WTC11 (cell line): ENCODE data around the gene SEL1L3. TPM values are rescaled to one million over a fixed set of nuclear protein-coding genes. Genes with fewer than 3 reads are reported as not detected.

Experiments used
- ATAC-seq: fragments of 200-7000 bp; cut with Tn5 transposase; 2 replicates; pipeline ENCODE4 v1.10.0; 2021; ENCODE audit warnings: mild to moderate bottlenecking, moderate library complexity
- CTCF ChIA-PET: fragments of 300-600 bp; sonication (Branson Sonifier 250); formaldehyde crosslinking; loops from one replicate; lab custom pipeline; 2021; ENCODE audit warnings: antibody characterized with exemption; lab: Charles Lee
- POLR2A ChIA-PET: fragments of 350-600 bp; sonication (Branson Sonifier 250); formaldehyde crosslinking; loops from one replicate; lab custom pipeline; 2021; ENCODE audit warnings: antibody characterized with exemption; lab: Charles Lee
- DNase-seq: peaks from one replicate; pipeline ENCODE4 v3.0.0; 2021; ENCODE audit warnings: low spot score
- H3K27ac Mint-ChIP-seq: 2 replicates; pipeline ENCODE4 v1.8.0; 2021; ENCODE audit warnings: mixed read lengths
- H3K27me3 Mint-ChIP-seq: 2 replicates; pipeline ENCODE4 v1.8.0; 2021; ENCODE audit warnings: low read depth, mild to moderate bottlenecking, moderate library complexity, mixed read lengths
- H3K36me3 Mint-ChIP-seq: 2 replicates; pipeline ENCODE4 v1.8.0; 2021; ENCODE audit warnings: mixed read lengths
- H3K4me1 Mint-ChIP-seq: 2 replicates; pipeline ENCODE4 v1.8.0; 2022; ENCODE audit warnings: mixed read lengths
- H3K4me3 Mint-ChIP-seq: 2 replicates; pipeline ENCODE4 v1.8.0; 2021; ENCODE audit warnings: mild to moderate bottlenecking, moderate library complexity, mixed read lengths
- H3K9me3 Mint-ChIP-seq: 2 replicates; pipeline ENCODE4 v1.8.0; 2021; ENCODE audit warnings: mixed read lengths
- CREB1 ChIP-seq: sonication (generic); formaldehyde crosslinking; IDR thresholded peaks from 2 replicates; pipeline ENCODE4 v1.8.0; 2023; ENCODE audit warnings: mild to moderate bottlenecking, missing genetic modification reagents
- CREM ChIP-seq: sonication (generic); formaldehyde crosslinking; IDR thresholded peaks from 2 replicates; pipeline ENCODE4 v1.8.1; 2022; ENCODE audit warnings: mild to moderate bottlenecking, missing genetic modification reagents, moderate library complexity
- EMX1 ChIP-seq: fragments of 250-450 bp; sonication (Bioruptor Pico); IDR thresholded peaks from 2 replicates; pipeline ENCODE4 v1.8.0; 2021; ENCODE audit warnings: mild to moderate bottlenecking
- FOXJ3 ChIP-seq: sonication (generic); formaldehyde crosslinking; IDR thresholded peaks from 2 replicates; pipeline ENCODE4 v1.9.0; 2021; ENCODE audit warnings: missing genetic modification reagents, mild to moderate bottlenecking, borderline replicate concordance
- HMGA2 ChIP-seq: fragments of 250-450 bp; sonication (Bioruptor Pico); IDR thresholded peaks from 2 replicates; pipeline ENCODE4 v1.4.0; 2021; ENCODE audit warnings: mild to moderate bottlenecking, moderate library complexity
- IRF2 ChIP-seq: sonication (generic); formaldehyde crosslinking; IDR thresholded peaks from 2 replicates; pipeline ENCODE4 v1.8.0; 2022; ENCODE audit warnings: low read depth, missing genetic modification reagents, borderline replicate concordance
- KAT7 ChIP-seq: sonication (generic); formaldehyde crosslinking; IDR thresholded peaks from 2 replicates; pipeline ENCODE4 v1.8.1; 2023; ENCODE audit warnings: missing genetic modification reagents, mild to moderate bottlenecking, borderline replicate concordance
- NFYB ChIP-seq: sonication (generic); formaldehyde crosslinking; conservative IDR thresholded peaks from 2 replicates; pipeline ENCODE4 v1.8.0; 2022; ENCODE audit warnings: low read depth, missing genetic modification reagents
- NR2C2 ChIP-seq: sonication (generic); formaldehyde crosslinking; IDR thresholded peaks from 2 replicates; pipeline ENCODE4 v1.8.0; 2022; ENCODE audit warnings: mild to moderate bottlenecking, missing genetic modification reagents
- NR3C1 ChIP-seq: sonication (generic); formaldehyde crosslinking; conservative IDR thresholded peaks from 2 replicates; pipeline ENCODE4 v1.8.1; 2023; ENCODE audit warnings: low read depth, mild to moderate bottlenecking, missing genetic modification reagents
- ZNF232 ChIP-seq: sonication (generic); formaldehyde crosslinking; IDR thresholded peaks from 2 replicates; pipeline ENCODE4 v1.8.0; 2022; ENCODE audit warnings: mild to moderate bottlenecking, missing genetic modification reagents
- total RNA-seq: library from RNA; stranded (reverse); gene quantifications from 3 replicates; pipeline ENCODE4 v1.2.3, GENCODE V29; 2021
- TF ChIP-seq, protein P1 (sequence below): sonication (generic); formaldehyde crosslinking; IDR thresholded peaks from 2 replicates; pipeline ENCODE4 v1.8.0; 2022; ENCODE audit warnings: mild to moderate bottlenecking, missing genetic modification reagents
- TF ChIP-seq, protein P2 (sequence below): sonication (generic); formaldehyde crosslinking; IDR thresholded peaks from 2 replicates; pipeline ENCODE4 v1.8.0; 2022; ENCODE audit warnings: mild to moderate bottlenecking, missing genetic modification reagents
- TF ChIP-seq, protein P3 (sequence below): sonication (generic); formaldehyde crosslinking; IDR thresholded peaks from 2 replicates; pipeline ENCODE4 v1.8.0; 2022; ENCODE audit warnings: missing genetic modification reagents
- TF ChIP-seq, protein P4 (sequence below): fragments of 200-600 bp; IDR thresholded peaks from 2 replicates; pipeline ENCODE4 v1.8.0; 2022; ENCODE audit warnings: antibody characterized with exemption
- TF ChIP-seq, protein P5 (sequence below): sonication (generic); formaldehyde crosslinking; IDR thresholded peaks from 2 replicates; pipeline ENCODE4 v1.8.1; 2023; ENCODE audit warnings: mild to moderate bottlenecking, missing genetic modification reagents

Gene SEL1L3
- total RNA-seq, 1 experiment from 2014 or later, result 31.5 TPM

DNA sequence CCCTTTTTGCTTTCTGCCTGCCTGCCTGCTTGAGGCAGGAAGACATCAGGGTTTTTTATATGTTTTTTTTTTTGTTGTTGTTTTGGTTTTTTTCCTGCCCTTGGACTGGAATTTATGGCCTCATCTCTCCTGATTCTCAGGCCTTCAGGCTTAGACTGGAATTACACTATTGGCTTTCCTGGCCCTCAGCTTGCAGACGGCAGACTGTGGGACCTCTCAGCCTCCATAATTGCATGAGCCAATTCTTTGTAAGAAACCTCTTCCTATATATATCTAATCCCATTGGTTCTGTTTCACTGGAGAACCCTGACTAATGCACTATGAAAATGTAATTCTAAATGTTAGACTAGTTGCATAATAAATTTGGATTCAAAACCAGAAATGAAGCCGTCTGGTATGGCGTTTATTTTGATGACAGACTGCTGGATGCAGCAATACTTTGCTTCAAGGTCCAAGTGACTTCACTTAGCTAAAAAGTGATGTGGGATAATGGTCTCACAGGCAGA lies 59.0 kb downstream of the SEL1L3 start (continued):
- TF ChIP-seq, protein P1, sequence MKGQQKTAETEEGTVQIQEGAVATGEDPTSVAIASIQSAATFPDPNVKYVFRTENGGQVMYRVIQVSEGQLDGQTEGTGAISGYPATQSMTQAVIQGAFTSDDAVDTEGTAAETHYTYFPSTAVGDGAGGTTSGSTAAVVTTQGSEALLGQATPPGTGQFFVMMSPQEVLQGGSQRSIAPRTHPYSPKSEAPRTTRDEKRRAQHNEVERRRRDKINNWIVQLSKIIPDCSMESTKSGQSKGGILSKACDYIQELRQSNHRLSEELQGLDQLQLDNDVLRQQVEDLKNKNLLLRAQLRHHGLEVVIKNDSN (CRISPR knock-in tag), result no peak
- no peak for TF ChIP-seq CREB1 (CRISPR knock-in tag)
- TF ChIP-seq, protein P2, sequence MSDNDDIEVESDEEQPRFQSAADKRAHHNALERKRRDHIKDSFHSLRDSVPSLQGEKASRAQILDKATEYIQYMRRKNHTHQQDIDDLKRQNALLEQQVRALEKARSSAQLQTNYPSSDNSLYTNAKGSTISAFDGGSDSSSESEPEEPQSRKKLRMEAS (CRISPR knock-in tag), result no peak
- TF ChIP-seq, protein P3, sequence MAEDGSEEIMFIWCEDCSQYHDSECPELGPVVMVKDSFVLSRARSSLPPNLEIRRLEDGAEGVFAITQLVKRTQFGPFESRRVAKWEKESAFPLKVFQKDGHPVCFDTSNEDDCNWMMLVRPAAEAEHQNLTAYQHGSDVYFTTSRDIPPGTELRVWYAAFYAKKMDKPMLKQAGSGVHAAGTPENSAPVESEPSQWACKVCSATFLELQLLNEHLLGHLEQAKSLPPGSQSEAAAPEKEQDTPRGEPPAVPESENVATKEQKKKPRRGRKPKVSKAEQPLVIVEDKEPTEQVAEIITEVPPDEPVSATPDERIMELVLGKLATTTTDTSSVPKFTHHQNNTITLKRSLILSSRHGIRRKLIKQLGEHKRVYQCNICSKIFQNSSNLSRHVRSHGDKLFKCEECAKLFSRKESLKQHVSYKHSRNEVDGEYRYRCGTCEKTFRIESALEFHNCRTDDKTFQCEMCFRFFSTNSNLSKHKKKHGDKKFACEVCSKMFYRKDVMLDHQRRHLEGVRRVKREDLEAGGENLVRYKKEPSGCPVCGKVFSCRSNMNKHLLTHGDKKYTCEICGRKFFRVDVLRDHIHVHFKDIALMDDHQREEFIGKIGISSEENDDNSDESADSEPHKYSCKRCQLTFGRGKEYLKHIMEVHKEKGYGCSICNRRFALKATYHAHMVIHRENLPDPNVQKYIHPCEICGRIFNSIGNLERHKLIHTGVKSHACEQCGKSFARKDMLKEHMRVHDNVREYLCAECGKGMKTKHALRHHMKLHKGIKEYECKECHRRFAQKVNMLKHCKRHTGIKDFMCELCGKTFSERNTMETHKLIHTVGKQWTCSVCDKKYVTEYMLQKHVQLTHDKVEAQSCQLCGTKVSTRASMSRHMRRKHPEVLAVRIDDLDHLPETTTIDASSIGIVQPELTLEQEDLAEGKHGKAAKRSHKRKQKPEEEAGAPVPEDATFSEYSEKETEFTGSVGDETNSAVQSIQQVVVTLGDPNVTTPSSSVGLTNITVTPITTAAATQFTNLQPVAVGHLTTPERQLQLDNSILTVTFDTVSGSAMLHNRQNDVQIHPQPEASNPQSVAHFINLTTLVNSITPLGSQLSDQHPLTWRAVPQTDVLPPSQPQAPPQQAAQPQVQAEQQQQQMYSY (CRISPR knock-in tag), result no peak
- TF ChIP-seq EMX1 (CRISPR knock-in tag), result no peak
- no peak for TF ChIP-seq ZNF232 (CRISPR knock-in tag)
- no peak for TF ChIP-seq IRF2 (CRISPR knock-in tag)
- no peak for TF ChIP-seq NR3C1
- TF ChIP-seq, protein P4, sequence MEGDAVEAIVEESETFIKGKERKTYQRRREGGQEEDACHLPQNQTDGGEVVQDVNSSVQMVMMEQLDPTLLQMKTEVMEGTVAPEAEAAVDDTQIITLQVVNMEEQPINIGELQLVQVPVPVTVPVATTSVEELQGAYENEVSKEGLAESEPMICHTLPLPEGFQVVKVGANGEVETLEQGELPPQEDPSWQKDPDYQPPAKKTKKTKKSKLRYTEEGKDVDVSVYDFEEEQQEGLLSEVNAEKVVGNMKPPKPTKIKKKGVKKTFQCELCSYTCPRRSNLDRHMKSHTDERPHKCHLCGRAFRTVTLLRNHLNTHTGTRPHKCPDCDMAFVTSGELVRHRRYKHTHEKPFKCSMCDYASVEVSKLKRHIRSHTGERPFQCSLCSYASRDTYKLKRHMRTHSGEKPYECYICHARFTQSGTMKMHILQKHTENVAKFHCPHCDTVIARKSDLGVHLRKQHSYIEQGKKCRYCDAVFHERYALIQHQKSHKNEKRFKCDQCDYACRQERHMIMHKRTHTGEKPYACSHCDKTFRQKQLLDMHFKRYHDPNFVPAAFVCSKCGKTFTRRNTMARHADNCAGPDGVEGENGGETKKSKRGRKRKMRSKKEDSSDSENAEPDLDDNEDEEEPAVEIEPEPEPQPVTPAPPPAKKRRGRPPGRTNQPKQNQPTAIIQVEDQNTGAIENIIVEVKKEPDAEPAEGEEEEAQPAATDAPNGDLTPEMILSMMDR, result no peak
- no peak for TF ChIP-seq NFYB (CRISPR knock-in tag)
- no peak for TF ChIP-seq KAT7 (CRISPR knock-in tag)
- TF ChIP-seq, all 79 proteins: peak for 0

DNA sequence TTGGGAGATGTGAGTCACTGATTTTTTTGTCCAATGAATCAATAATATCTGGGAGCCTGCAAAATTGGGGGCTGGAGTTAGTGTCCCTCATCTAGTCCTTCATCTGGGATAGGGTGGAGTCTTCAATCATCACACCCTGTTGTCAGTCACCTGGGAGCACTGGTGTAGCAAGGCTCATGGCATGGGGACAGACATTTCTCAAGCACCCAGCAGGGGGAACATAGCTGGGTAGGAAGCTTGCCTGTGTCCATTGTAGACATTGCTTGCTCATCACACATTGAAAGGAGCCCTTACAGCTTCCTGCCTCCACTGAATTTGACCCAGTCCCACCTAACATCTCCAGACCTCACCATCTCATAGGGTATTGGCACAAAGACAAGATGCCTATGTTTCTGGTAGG lies 61.2 kb downstream of the SEL1L3 start:
- peaks cover 22% of the 10 kb centered on the region for H3K4me1 Mint-ChIP-seq
- TF ChIP-seq HMGA2 (CRISPR knock-in tag) (no peak), CREB1 (CRISPR knock-in tag) (no peak), FOXJ3 (no peak), NR2C2 (CRISPR knock-in tag) (no peak), CREM (no peak)
- TF ChIP-seq, protein P5, sequence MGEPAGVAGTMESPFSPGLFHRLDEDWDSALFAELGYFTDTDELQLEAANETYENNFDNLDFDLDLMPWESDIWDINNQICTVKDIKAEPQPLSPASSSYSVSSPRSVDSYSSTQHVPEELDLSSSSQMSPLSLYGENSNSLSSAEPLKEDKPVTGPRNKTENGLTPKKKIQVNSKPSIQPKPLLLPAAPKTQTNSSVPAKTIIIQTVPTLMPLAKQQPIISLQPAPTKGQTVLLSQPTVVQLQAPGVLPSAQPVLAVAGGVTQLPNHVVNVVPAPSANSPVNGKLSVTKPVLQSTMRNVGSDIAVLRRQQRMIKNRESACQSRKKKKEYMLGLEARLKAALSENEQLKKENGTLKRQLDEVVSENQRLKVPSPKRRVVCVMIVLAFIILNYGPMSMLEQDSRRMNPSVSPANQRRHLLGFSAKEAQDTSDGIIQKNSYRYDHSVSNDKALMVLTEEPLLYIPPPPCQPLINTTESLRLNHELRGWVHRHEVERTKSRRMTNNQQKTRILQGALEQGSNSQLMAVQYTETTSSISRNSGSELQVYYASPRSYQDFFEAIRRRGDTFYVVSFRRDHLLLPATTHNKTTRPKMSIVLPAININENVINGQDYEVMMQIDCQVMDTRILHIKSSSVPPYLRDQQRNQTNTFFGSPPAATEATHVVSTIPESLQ (CRISPR knock-in tag), result no peak
- TF ChIP-seq, protein P4, result no peak
- H3K27me3 Mint-ChIP-seq, result no peaks in the 10 kb centered on the region
- CTCF ChIA-PET, result interaction anchor here (0.7 to 1.3 kb wide), 2 partner anchors 10 to 360 kb away, joined by 3 to 4 read pairs; no protein-coding TSS in a partner anchor
- no peaks in the 10 kb centered on the region for H3K9me3 Mint-ChIP-seq
- no peak for DNase-seq
- POLR2A ChIA-PET, result no interaction called here
- H3K27ac Mint-ChIP-seq, result no peak overlapping the region
- ATAC-seq, result no peak
- peaks cover 32% of the 10 kb centered on the region for H3K36me3 Mint-ChIP-seq
- no peak overlapping the region for H3K4me3 Mint-ChIP-seq
